DMS53 (cell line): ENCODE measurements around the gene EPN3.
A peak's percentile ranks its signal among the peaks of the same experiment; 100 is the strongest.

Experiments used
- DNase-seq: peaks from one replicate; lab custom pipeline; 2025; lab: John Stamatoyannopoulos, UW

EPN3 gene

DNA sequence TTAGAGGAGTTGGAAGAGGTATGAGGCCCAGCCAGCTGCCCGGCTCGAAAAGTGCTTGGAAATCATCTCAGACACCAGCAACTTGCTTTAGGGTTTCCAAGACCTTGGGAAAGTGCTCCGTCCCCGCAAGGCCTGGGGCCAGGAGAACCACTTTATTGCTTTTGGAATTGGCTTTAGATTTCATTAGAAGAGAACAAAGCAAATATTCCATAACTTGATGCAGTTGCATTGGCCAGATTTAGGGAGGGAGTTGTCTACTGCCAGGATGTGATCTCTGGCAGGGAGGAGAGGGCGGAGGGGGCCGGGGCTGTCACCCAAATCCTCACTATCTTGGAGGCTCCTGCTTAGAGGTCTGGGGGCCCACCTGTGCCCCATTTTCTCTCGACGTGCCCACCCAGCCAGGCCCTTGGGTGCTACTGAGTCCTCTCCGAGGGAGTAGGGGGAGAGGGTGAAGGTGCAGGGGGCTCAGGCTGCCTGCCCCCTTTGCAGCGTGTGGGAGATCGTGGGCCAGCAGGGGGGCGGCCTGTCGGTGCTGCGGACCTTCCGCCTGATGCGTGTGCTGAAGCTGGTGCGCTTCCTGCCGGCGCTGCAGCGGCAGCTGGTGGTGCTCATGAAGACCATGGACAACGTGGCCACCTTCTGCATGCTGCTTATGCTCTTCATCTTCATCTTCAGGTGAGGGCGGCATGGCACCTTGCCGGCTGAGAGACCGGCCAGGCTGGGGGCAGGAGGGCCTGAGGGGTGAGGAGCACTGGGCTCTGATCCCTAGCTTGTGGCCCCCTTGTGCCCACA lies 58.6 kb downstream of the EPN3 start:
- no peak for DNase-seq

DNA sequence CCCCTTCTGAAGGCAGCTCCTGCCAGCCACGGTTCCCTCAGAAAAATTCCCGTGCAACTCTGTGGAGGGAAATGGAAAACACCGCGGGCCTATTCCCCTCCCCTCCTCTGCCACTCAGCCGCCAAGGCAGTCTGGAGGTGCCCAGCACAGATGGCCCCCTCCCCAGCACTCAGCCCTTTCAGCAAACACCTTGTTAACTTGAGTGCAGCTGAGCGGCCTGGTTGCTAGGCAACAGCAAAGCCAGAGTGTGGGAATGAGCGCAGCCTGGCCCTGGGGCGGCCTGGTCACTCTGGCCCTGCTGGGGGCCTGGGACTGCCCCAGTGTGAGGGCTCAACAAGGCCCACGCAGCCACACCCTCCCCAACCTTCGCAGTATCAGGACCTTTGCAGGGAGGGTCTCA lies 60.8 kb downstream of the EPN3 start:
- DNase-seq = peak; percentile 96
